ENCODE data around the gene CXCR3.
A peak's percentile ranks its signal among the peaks of the same experiment; 100 is the strongest.

Gene CXCR3

DNA sequence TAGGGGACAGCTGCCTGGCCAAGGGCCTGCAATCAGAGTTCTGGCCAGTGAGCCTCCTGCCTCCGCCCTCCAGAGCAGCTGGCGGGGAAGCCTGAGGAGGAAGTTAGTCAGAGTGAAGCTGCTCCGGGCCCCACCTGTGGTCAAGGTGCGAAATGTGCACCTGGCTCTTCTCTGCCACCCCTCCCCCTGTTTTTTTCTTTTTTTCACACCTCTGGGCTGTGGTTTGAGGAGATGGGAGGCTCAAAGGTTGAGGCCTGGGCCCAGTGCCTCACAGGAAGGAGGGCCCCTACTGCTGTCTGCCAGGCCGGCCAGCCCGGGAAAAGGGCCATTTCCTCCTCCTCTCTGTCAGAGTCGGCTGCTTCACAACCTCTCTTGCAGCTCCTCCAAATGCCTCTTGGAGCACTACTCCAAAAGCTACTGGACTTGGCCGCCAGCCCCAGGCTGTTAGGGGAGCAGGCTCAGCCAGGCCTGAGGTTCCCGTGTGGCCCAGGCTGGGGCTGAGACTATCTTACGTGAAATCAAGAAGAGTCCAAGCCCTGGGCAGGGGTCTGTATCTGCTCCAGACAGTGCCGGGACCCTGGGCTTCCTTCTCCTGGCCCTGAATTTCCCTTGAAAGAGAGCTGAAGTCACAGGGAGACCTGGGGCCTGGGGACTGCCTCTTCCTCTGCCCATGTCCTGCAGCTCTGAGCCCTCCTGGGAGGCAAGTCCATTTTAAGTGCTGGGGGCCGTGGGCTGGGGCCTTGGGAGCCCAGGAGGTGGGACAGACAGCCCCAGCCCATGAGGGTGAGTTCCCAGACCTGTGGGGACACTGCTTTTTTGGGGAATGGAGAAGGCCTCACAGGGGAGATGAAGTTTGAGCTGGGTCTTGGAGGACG, 4.5 kb upstream of the CXCR3 start:
- TF ChIP-seq ZNF274 (IDR thresholded peaks at IDR 0.05; ENCODE audit: low read depth, low read length) (no peak), YY1 (IDR thresholded peaks at IDR 0.05; ENCODE audit: insufficient read depth, insufficient read length) (no peak), SUZ12 (IDR thresholded peaks at IDR 0.05; ENCODE audit: extremely low read depth, insufficient read depth, insufficient read length) (no peak)
- H3K4me3 ChIP-seq (ENCODE audit: insufficient read length, low read depth) = no peak overlapping the region
- peak; percentile 57 for DNase-seq (ENCODE audit: low read depth, low spot score)
- no peaks in the 10 kb centered on the region for H3K9me3 ChIP-seq (ENCODE audit: insufficient read depth, low read length)
- peak overlapping the region; percentile 50 for H3K9ac ChIP-seq (ENCODE audit: insufficient read length, low read depth)
- H3K27me3 ChIP-seq (ENCODE audit: insufficient read depth, insufficient read length) = no peaks in the 10 kb centered on the region
- no peaks in the 10 kb centered on the region for H3K36me3 ChIP-seq (ENCODE audit: insufficient read depth, insufficient read length, low read length)
- peaks cover 10% of the 10 kb centered on the region for H3K4me1 ChIP-seq (ENCODE audit: insufficient read depth, insufficient read length)

DNA sequence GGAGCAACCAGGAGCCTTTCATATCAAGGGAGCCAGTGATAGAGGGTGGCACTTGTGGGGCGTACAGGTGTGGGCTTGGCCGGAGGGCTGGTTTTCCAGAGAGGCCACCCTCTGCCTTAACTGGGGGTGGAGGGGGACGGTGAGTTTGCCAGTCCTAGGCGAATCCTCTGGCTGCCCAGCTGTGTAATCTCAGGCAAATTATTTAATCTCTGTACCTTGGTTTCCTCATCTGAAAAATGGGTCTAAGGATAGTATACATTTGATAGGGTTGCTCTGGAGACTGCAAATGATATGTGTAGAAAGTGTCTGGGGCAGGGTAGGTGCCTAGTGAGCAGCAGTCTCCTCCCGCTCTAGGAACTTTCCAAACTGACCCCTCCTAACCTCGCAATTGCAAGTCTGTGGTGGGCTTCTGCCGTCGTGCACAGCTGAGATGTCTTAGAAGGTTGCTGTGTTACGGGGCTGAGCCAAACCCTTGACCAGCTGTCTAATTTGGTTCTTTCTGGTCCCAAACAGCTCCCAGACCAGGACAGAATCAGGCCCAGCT, 3.8 kb upstream of the CXCR3 start:
- H3K9ac ChIP-seq (ENCODE audit: insufficient read length, low read depth) = no peak overlapping the region
- peaks cover 10% of the 10 kb centered on the region for H3K4me1 ChIP-seq (ENCODE audit: insufficient read depth, insufficient read length)
- no peak for DNase-seq (ENCODE audit: low read depth, low spot score)

DNA sequence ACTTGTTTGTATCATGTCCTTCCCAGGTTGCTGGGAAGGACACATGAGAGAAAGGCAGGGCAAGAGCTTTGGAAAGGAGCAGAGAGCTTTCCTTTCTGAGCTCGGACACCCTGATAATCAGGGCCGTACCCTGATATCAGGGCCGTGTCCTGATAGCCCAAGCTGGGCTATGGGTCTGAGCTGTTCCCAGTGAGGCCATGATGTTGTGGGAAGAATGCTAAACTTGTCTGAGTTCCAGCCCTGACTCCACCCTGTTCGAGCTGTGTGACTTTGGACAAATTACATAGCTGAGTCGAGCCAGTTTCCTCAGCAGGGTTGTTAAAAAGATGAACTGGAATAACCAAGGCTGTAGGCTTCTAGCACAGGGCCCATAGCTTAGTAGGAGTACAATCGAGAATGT, 3.3 kb upstream of the CXCR3 start:
- no peak for TF ChIP-seq YY1 (IDR thresholded peaks at IDR 0.05; ENCODE audit: insufficient read depth, insufficient read length)
- TF ChIP-seq SUZ12 (IDR thresholded peaks at IDR 0.05; ENCODE audit: extremely low read depth, insufficient read depth, insufficient read length) = no peak
- no peak for TF ChIP-seq ZNF274 (IDR thresholded peaks at IDR 0.05; ENCODE audit: low read depth, low read length)
- H3K4me1 ChIP-seq (ENCODE audit: insufficient read depth, insufficient read length) = peaks cover 8% of the 10 kb centered on the region
- no peak overlapping the region for H3K9ac ChIP-seq (ENCODE audit: insufficient read length, low read depth)
- DNase-seq (ENCODE audit: low read depth, low spot score) = no peak
- no peaks in the 10 kb centered on the region for H3K27me3 ChIP-seq (ENCODE audit: insufficient read depth, insufficient read length)
- no peaks in the 10 kb centered on the region for H3K9me3 ChIP-seq (ENCODE audit: insufficient read depth, low read length)
- no peak overlapping the region for H3K4me3 ChIP-seq (ENCODE audit: insufficient read length, low read depth)
- no peaks in the 10 kb centered on the region for H3K36me3 ChIP-seq (ENCODE audit: insufficient read depth, insufficient read length, low read length)

More for the DNA sequence above, 3.8 kb upstream of the CXCR3 start:
- Histone ChIP-seq H3K27me3 (ENCODE audit: insufficient read depth, insufficient read length) (no peaks in the 10 kb centered on the region), H3K9me3 (ENCODE audit: insufficient read depth, low read length) (no peaks in the 10 kb centered on the region), H3K36me3 (ENCODE audit: insufficient read depth, insufficient read length, low read length) (no peaks in the 10 kb centered on the region), H3K4me3 (ENCODE audit: insufficient read length, low read depth) (no peak overlapping the region)
- no peak for TF ChIP-seq SUZ12 (IDR thresholded peaks at IDR 0.05; ENCODE audit: extremely low read depth, insufficient read depth, insufficient read length)
- no peak for TF ChIP-seq YY1 (IDR thresholded peaks at IDR 0.05; ENCODE audit: insufficient read depth, insufficient read length)
- TF ChIP-seq ZNF274 (IDR thresholded peaks at IDR 0.05; ENCODE audit: low read depth, low read length) = no peak

DNA sequence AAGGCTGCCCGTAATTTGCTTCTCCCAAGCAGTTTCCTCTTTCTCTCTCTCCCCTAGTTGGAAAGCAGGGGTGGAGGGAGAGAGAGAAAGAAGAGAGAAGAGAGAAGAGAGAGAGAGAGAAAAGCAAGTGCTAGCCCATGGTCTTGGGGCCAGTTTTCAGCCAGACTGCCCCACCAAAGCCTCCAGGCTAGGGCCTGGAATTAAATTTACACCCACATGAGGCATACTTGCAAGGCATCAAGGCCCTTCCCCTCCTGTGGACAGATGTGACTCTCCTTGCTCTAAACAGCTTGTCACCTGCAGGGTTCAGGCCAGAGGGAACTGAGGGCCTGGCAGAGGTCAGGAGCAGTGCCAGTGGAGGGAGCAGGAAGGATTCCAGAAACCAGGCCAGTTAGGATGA, 1.7 kb upstream of the CXCR3 start:
- Histone ChIP-seq H3K9me3 (ENCODE audit: insufficient read depth, low read length) (no peaks in the 10 kb centered on the region), H3K4me3 (ENCODE audit: insufficient read length, low read depth) (no peak overlapping the region), H3K9ac (ENCODE audit: insufficient read length, low read depth) (no peak overlapping the region), H3K36me3 (ENCODE audit: insufficient read depth, insufficient read length, low read length) (no peaks in the 10 kb centered on the region), H3K27me3 (ENCODE audit: insufficient read depth, insufficient read length) (no peaks in the 10 kb centered on the region), H3K4me1 (ENCODE audit: insufficient read depth, insufficient read length) (peaks cover 8% of the 10 kb centered on the region)
- TF ChIP-seq SUZ12 (IDR thresholded peaks at IDR 0.05; ENCODE audit: extremely low read depth, insufficient read depth, insufficient read length) (no peak), ZNF274 (IDR thresholded peaks at IDR 0.05; ENCODE audit: low read depth, low read length) (no peak), YY1 (IDR thresholded peaks at IDR 0.05; ENCODE audit: insufficient read depth, insufficient read length) (no peak)
- DNase-seq (ENCODE audit: low read depth, low spot score) = no peak

DNA sequence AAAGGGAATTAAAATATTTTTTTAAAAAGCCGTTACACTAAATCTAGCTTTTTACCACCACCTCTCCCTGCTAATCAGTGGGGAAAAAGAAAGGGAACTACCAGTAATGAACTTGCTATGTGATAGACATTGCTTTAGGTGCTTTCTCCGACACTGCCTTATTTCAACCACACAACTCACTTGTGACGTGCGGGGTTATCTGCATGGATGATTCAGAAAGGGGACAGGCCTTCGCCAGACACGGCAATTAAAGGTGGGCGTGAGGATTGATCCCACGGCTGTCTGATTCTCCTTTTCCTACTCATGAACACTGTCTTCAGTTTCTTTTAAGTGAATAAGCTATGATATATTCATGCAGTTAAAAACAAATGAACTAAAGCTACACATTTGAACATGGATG, 882 bp upstream of the CXCR3 start:
- no peak overlapping the region for H3K4me3 ChIP-seq (ENCODE audit: insufficient read length, low read depth)
- no peaks in the 10 kb centered on the region for H3K36me3 ChIP-seq (ENCODE audit: insufficient read depth, insufficient read length, low read length)
- no peak for DNase-seq (ENCODE audit: low read depth, low spot score)
- H3K4me1 ChIP-seq (ENCODE audit: insufficient read depth, insufficient read length) = peaks cover 8% of the 10 kb centered on the region
- no peak for TF ChIP-seq ZNF274 (IDR thresholded peaks at IDR 0.05; ENCODE audit: low read depth, low read length)
- TF ChIP-seq YY1 (IDR thresholded peaks at IDR 0.05; ENCODE audit: insufficient read depth, insufficient read length) = no peak
- no peak for TF ChIP-seq SUZ12 (IDR thresholded peaks at IDR 0.05; ENCODE audit: extremely low read depth, insufficient read depth, insufficient read length)
- no peaks in the 10 kb centered on the region for H3K27me3 ChIP-seq (ENCODE audit: insufficient read depth, insufficient read length)
- no peak overlapping the region for H3K9ac ChIP-seq (ENCODE audit: insufficient read length, low read depth)
- no peaks in the 10 kb centered on the region for H3K9me3 ChIP-seq (ENCODE audit: insufficient read depth, low read length)

- no peaks in the 10 kb centered on the region for H3K36me3 ChIP-seq (ENCODE audit: insufficient read depth, insufficient read length, low read length)
- no peak for DNase-seq (ENCODE audit: low read depth, low spot score)
- H3K4me3 ChIP-seq (ENCODE audit: insufficient read length, low read depth) = no peak overlapping the region
- H3K9ac ChIP-seq (ENCODE audit: insufficient read length, low read depth) = no peak overlapping the region
- no peaks in the 10 kb centered on the region for H3K9me3 ChIP-seq (ENCODE audit: insufficient read depth, low read length)
- no peak for TF ChIP-seq SUZ12 (IDR thresholded peaks at IDR 0.05; ENCODE audit: extremely low read depth, insufficient read depth, insufficient read length)
- TF ChIP-seq ZNF274 (IDR thresholded peaks at IDR 0.05; ENCODE audit: low read depth, low read length) = no peak
- no peaks in the 10 kb centered on the region for H3K27me3 ChIP-seq (ENCODE audit: insufficient read depth, insufficient read length)
- H3K4me1 ChIP-seq (ENCODE audit: insufficient read depth, insufficient read length) = peaks cover 8% of the 10 kb centered on the region
Measured at GRCh38 chrX:71618787-71619186, 476 bp upstream of the CXCR3 start.

- Histone ChIP-seq H3K9me3 (ENCODE audit: insufficient read depth, low read length) (no peaks in the 10 kb centered on the region), H3K4me3 (ENCODE audit: insufficient read length, low read depth) (no peak overlapping the region), H3K36me3 (ENCODE audit: insufficient read depth, insufficient read length, low read length) (peaks cover 1% of the 10 kb centered on the region), H3K27me3 (ENCODE audit: insufficient read depth, insufficient read length) (no peaks in the 10 kb centered on the region), H3K4me1 (ENCODE audit: insufficient read depth, insufficient read length) (peaks cover 5% of the 10 kb centered on the region), H3K9ac (ENCODE audit: insufficient read length, low read depth) (no peak overlapping the region)
- no peak for DNase-seq (ENCODE audit: low read depth, low spot score)
- TF ChIP-seq ZNF274 (IDR thresholded peaks at IDR 0.05; ENCODE audit: low read depth, low read length) (no peak), SUZ12 (IDR thresholded peaks at IDR 0.05; ENCODE audit: extremely low read depth, insufficient read depth, insufficient read length) (no peak), YY1 (IDR thresholded peaks at IDR 0.05; ENCODE audit: insufficient read depth, insufficient read length) (no peak)
Measured at GRCh38 chrX:71617742-71618141, 569 bp downstream of the CXCR3 start.
